BE2C (cell line): ENCODE measurements around the gene MESD.

Experiments used
- DNase-seq: peaks from one replicate; pipeline ENCODE4 v3.0.0-alpha.2; 2020
- H3K27me3 ChIP-seq: fragments of 250-450 bp; sonication (Bioruptor Pico); 2 replicates; pipeline ENCODE4 v1.5.1; 2020; ENCODE audit warnings: mild to moderate bottlenecking
- H3K36me3 ChIP-seq: fragments of 250-450 bp; sonication (Bioruptor Pico); 2 replicates; pipeline ENCODE4 v1.5.1; 2020; ENCODE audit warnings: mild to moderate bottlenecking
- H3K4me1 ChIP-seq: fragments of 250-450 bp; sonication (Bioruptor Pico); 2 replicates; pipeline ENCODE4 v1.5.1; 2020
- H3K4me3 ChIP-seq: 2 replicates; pipeline ENCODE4 v1.5.1; 2011; ENCODE audit warnings: low read depth, low read length
- H3K9me3 ChIP-seq: fragments of 250-450 bp; sonication (Bioruptor Pico); 2 replicates; pipeline ENCODE4 v1.5.1; 2020
- TF ChIP-seq, protein P1 (sequence below): IDR thresholded peaks from 2 replicates; pipeline ENCODE4 v1.5.1; 2012; ENCODE audit warnings: mild to moderate bottlenecking, low read depth, low read length

MESD gene

GRCh38 chr15:80932513-80932815, 57.2 kb downstream of the MESD start:
- Histone ChIP-seq H3K27me3 (no peaks in the 10 kb centered on the region), H3K4me1 (no peaks in the 10 kb centered on the region), H3K4me3 (no peak overlapping the region), H3K9me3 (no peaks in the 10 kb centered on the region), H3K36me3 (no peaks in the 10 kb centered on the region)
- TF ChIP-seq, protein P1, sequence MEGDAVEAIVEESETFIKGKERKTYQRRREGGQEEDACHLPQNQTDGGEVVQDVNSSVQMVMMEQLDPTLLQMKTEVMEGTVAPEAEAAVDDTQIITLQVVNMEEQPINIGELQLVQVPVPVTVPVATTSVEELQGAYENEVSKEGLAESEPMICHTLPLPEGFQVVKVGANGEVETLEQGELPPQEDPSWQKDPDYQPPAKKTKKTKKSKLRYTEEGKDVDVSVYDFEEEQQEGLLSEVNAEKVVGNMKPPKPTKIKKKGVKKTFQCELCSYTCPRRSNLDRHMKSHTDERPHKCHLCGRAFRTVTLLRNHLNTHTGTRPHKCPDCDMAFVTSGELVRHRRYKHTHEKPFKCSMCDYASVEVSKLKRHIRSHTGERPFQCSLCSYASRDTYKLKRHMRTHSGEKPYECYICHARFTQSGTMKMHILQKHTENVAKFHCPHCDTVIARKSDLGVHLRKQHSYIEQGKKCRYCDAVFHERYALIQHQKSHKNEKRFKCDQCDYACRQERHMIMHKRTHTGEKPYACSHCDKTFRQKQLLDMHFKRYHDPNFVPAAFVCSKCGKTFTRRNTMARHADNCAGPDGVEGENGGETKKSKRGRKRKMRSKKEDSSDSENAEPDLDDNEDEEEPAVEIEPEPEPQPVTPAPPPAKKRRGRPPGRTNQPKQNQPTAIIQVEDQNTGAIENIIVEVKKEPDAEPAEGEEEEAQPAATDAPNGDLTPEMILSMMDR: no peak
- no peak for DNase-seq

GRCh38 chr15:80931721-80932512, 57.7 kb downstream of the MESD start:
- TF ChIP-seq, protein P1: no peak
- H3K4me1 ChIP-seq: no peaks in the 10 kb centered on the region
- H3K4me3 ChIP-seq: no peak overlapping the region
- no peaks in the 10 kb centered on the region for H3K36me3 ChIP-seq
- no peaks in the 10 kb centered on the region for H3K27me3 ChIP-seq
- DNase-seq: no peak
- H3K9me3 ChIP-seq: no peaks in the 10 kb centered on the region

DNA sequence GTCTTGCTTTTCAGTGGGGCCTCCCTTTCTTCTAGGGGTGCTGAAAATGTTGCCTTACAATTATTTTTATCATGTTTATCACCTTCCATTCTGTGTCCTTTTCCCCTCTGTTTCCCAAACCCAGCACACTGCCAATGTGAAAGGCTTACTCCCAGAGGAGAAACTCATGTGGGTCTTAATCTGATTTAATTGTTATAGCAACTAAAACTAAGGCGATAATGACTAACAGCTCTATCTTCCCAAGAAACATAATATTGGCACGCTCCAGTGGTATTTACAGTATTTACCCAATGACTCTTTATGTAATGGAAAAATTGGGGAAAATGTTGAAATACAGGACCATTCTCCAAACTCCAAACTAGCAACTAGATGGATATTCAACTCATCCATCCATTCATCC, 58.4 kb downstream of the MESD start:
- no peaks in the 10 kb centered on the region for H3K9me3 ChIP-seq
- DNase-seq: no peak
- TF ChIP-seq, protein P1: no peak

GRCh38 chr15:80929689-80930088, 59.9 kb downstream of the MESD start:
- Histone ChIP-seq H3K27me3 (no peaks in the 10 kb centered on the region), H3K9me3 (no peaks in the 10 kb centered on the region), H3K4me3 (no peak overlapping the region), H3K4me1 (no peaks in the 10 kb centered on the region), H3K36me3 (no peaks in the 10 kb centered on the region)
- no peak for DNase-seq
- TF ChIP-seq, protein P1: no peak

More for the DNA sequence above, 58.4 kb downstream of the MESD start:
- H3K4me3 ChIP-seq: no peak overlapping the region
- H3K36me3 ChIP-seq: no peaks in the 10 kb centered on the region
- H3K4me1 ChIP-seq: no peaks in the 10 kb centered on the region
- no peaks in the 10 kb centered on the region for H3K27me3 ChIP-seq

DNA sequence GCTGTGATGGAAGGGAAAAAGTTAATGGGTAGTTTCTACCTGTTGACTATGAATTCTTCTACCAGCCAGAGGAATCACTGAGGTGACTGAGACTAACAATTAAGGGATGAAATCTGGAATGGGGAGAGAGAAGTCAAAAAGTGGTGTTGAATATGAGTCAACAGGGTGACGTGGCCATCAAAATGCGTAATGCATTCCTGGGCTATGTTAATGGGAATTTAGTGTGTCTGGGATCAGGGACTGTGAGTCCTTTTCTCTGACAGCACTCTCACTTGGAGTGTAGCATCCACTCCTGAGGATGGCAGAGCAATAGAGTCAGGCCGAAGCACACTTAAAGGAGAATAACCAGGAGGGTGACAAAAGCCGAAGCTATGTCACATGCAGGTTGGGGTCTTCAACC, 60.4 kb downstream of the MESD start:
- Histone ChIP-seq H3K9me3 (no peaks in the 10 kb centered on the region), H3K36me3 (no peaks in the 10 kb centered on the region), H3K27me3 (no peaks in the 10 kb centered on the region), H3K4me3 (no peak overlapping the region), H3K4me1 (no peaks in the 10 kb centered on the region)
- no peak for DNase-seq
- TF ChIP-seq, protein P1: no peak

DNA sequence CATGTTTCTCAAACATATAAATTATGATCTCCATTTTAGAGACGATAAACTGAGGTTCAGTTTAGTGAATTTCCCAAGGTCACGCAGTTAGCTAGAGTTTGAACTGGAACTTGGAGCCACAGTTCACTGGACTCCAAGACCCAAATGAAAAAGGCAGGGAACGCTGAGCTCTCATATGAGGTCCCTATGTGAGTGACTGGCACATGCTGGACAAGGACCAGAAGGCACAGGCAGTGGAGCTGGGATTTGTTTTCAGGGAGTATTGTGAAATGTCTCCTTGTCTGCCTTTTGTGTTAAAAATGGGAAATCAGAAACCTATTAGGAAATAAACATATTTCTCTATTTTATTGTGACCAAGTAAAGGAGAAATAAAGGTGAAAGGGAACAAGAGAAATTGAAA, 63.5 kb downstream of the MESD start:
- no peak for DNase-seq
- TF ChIP-seq, protein P1: no peak
- Histone ChIP-seq H3K4me1 (no peaks in the 10 kb centered on the region), H3K27me3 (no peaks in the 10 kb centered on the region), H3K36me3 (no peaks in the 10 kb centered on the region), H3K4me3 (no peak overlapping the region), H3K9me3 (no peaks in the 10 kb centered on the region)
